ENCODE results near the gene KLF17. TPM values are rescaled to one million over a fixed set of nuclear protein-coding genes. Genes with fewer than 3 reads are reported as not detected.

Gene KLF17
- total and polyA plus RNA-seq, 9 donors: 0.05 to 0.40 (median 0.16) TPM; not detected in 5

DNA sequence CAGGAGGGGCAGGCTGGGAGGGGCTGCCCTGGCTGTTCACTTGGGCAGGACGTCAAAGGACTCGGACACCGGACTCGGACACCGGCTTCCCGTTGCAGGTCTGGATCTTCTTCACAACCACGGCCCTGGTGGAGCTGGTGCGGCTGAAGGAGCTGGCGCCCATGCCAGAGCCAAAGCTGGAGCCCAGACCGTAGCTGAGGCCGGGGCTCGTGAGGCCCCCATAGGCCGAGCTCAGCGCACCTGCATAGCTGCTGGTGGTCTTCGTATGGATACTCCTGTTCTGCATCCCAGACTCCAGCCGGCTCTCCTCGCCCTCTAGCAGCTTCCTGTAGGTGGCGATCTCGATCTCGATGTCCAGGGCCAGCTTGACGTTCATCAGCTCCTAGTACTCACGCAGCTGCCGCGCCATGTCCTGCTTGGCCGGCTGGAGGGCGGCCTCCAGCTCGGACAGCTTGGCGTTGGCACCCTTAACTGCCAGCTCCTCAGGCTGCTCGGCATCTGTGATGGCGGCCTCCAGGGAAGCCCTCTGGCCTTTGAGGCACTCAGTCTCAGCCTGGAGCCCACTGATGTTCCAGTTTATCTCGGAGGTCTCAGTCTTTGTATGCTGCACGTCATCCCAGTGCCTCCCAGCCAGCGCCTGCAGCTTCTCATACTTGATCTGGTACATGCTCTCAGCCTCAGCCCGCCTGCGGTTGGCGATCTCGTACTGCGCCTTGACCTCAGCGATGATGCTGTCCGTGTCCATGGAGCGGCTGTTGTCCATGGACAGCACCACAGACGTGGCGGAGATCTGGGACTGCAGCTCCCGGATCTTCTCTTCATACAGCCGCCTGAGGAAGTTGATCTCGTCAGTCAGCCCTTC lies 15.1 kb upstream of the KLF17 start:
- 70 to 71% (median 70%) methylated on average over 46 of the region's 46 CpGs for WGBS, 3 donors
- Histone ChIP-seq H3K36me3 (no peaks in the 10 kb centered on the region), H3K27me3 (no peaks in the 10 kb centered on the region), H3K9me3 (no peaks in the 10 kb centered on the region), H3K4me3 (no peak overlapping the region), H3K27ac (no peak overlapping the region), H3K4me1 (ENCODE audit: insufficient read depth) (no peaks in the 10 kb centered on the region)
- intact Hi-C loops (cut with DNase I): no loop called here
- DNase-seq: no peak
- no peak for TF ChIP-seq POLR2A (IDR thresholded peaks at IDR 0.05)
- TF ChIP-seq EP300 (IDR thresholded peaks at IDR 0.05): no peak
- TF ChIP-seq, protein P1, sequence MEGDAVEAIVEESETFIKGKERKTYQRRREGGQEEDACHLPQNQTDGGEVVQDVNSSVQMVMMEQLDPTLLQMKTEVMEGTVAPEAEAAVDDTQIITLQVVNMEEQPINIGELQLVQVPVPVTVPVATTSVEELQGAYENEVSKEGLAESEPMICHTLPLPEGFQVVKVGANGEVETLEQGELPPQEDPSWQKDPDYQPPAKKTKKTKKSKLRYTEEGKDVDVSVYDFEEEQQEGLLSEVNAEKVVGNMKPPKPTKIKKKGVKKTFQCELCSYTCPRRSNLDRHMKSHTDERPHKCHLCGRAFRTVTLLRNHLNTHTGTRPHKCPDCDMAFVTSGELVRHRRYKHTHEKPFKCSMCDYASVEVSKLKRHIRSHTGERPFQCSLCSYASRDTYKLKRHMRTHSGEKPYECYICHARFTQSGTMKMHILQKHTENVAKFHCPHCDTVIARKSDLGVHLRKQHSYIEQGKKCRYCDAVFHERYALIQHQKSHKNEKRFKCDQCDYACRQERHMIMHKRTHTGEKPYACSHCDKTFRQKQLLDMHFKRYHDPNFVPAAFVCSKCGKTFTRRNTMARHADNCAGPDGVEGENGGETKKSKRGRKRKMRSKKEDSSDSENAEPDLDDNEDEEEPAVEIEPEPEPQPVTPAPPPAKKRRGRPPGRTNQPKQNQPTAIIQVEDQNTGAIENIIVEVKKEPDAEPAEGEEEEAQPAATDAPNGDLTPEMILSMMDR (IDR thresholded peaks at IDR 0.05): no peak

DNA sequence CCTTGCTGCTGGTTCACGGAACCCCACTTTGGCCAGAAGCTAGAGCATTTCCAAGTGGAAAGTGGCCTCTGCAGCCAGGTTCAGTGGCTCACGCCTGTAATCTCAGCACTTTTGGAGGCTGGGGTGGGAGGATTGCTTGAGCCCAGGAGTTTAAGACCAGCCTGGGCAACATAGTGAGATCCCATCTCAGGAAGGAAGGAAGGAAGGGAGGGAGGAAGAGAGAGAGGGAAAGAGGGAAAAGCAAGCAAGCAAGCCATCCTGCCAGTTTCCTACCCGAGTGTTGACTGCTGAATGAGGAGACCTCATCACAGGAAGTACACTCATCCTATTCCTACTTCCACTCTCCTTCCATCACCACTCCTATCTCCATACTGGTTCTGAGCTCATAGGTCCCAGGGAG lies 12.8 kb upstream of the KLF17 start:
- no peaks in the 10 kb centered on the region for H3K9me3 ChIP-seq
- H3K27me3 ChIP-seq: no peaks in the 10 kb centered on the region
- no peaks in the 10 kb centered on the region for H3K4me1 ChIP-seq (ENCODE audit: insufficient read depth)
- intact Hi-C loops (cut with DNase I): no loop called here
- WGBS, 3 donors: 74 to 87% (median 83%) methylated on average over 3 of the region's 3 CpGs
- no peak overlapping the region for H3K4me3 ChIP-seq
- TF ChIP-seq, protein P1 (IDR thresholded peaks at IDR 0.05): no peak
- TF ChIP-seq POLR2A (IDR thresholded peaks at IDR 0.05) (no peak), EP300 (IDR thresholded peaks at IDR 0.05) (no peak)
- no peaks in the 10 kb centered on the region for H3K36me3 ChIP-seq
- DNase-seq: no peak
- no peak overlapping the region for H3K27ac ChIP-seq

DNA sequence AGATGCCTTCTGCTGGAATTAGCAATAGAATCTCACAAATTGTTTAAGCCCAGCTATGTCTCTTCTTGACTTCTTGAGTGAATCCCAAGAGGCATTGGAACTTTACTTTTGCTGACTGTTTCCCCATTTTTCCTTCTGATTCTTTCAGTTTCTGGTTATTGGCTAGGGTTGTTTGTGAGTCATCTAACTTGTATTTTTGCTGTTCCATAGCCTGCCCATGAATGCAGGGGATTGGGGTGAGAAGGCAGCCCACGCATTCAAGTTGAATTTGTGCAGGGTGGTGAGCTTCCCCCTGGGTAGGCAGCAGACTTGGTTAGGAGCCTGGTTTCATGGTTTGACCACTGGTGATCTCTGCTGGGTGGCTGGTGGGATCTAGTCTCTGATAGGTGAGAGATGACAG lies 10.4 kb upstream of the KLF17 start:
- no peak overlapping the region for H3K4me3 ChIP-seq
- H3K27me3 ChIP-seq: no peaks in the 10 kb centered on the region
- TF ChIP-seq EP300 (IDR thresholded peaks at IDR 0.05): no peak
- TF ChIP-seq, protein P1 (IDR thresholded peaks at IDR 0.05): no peak
- TF ChIP-seq POLR2A (IDR thresholded peaks at IDR 0.05): no peak
- no peaks in the 10 kb centered on the region for H3K9me3 ChIP-seq
- no peaks in the 10 kb centered on the region for H3K4me1 ChIP-seq (ENCODE audit: insufficient read depth)
- intact Hi-C loops (cut with DNase I): no loop called here
- no peak for DNase-seq
- WGBS, 3 donors: 70 to 76% (median 71%) methylated on average over 1 of the region's 1 CpG
- H3K36me3 ChIP-seq: no peaks in the 10 kb centered on the region
- no peak overlapping the region for H3K27ac ChIP-seq

DNA sequence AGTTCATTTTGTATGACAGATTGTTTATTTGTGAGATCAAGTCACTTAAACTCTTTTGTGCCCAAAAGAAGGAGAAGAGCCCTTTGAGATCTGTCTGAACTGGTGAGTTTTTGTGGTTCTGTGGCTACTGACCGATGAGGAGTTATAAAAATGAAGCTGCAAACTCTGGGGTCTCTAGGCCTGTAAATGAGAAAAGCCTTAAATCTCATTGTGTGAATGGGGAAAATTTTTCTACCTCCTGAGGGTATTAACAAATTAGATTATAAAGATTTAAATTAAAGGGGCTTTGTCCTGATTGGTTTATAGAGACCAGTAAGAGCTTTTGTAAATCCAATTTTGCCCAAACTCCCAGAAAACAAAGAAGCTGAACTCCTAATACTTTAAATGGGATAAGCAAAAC lies 9.7 kb upstream of the KLF17 start:
- intact Hi-C loops (cut with DNase I): no loop called here
- no peak for DNase-seq
- H3K27me3 ChIP-seq: no peaks in the 10 kb centered on the region
- no peaks in the 10 kb centered on the region for H3K36me3 ChIP-seq
- no peak overlapping the region for H3K4me3 ChIP-seq
- no peaks in the 10 kb centered on the region for H3K9me3 ChIP-seq
- no peak overlapping the region for H3K27ac ChIP-seq
- no peaks in the 10 kb centered on the region for H3K4me1 ChIP-seq (ENCODE audit: insufficient read depth)
- TF ChIP-seq EP300 (IDR thresholded peaks at IDR 0.05): no peak
- TF ChIP-seq, protein P1 (IDR thresholded peaks at IDR 0.05): no peak
- TF ChIP-seq POLR2A (IDR thresholded peaks at IDR 0.05): no peak
- WGBS, 3 donors: 93 to 99% (median 97%) methylated on average over 1 of the region's 1 CpG

All from ovary (tissue), 9 donors.